Panc1 (cell line): ENCODE data around the gene NOX3.

Experiments
- POLR2AphosphoS5 ChIP-seq: IDR thresholded peaks from 2 replicates; pipeline ENCODE4 v1.6.1; 2012; ENCODE audit warnings: mild to moderate bottlenecking, low read depth, low read length, moderate library complexity
- SIN3A ChIP-seq: IDR thresholded peaks from 2 replicates; pipeline ENCODE4 v1.6.1; 2012; ENCODE audit warnings: low read depth, mild to moderate bottlenecking, low read length, moderate library complexity, borderline replicate concordance; ENCODE audit not compliant: insufficient read depth
- TF ChIP-seq, protein P1 (sequence below), 2 experiments: IDR thresholded peaks; 2 replicates each; pipeline ENCODE4 v1.6.1; 2011 to 2012; ENCODE audit warnings: low read depth in 2 of 2, control low read depth in 1 of 2, low read length in 1 of 2, mild to moderate bottlenecking in 1 of 2, moderate library complexity in 1 of 2; ENCODE audit not compliant: insufficient read depth in 1 of 2
- TF ChIP-seq, protein P2 (sequence below): fragments of 450-650 bp; IDR thresholded peaks from 2 replicates; pipeline ENCODE4 v1.5.1; 2017; ENCODE audit warnings: mild to moderate bottlenecking

- TF ChIP-seq, protein P1, sequence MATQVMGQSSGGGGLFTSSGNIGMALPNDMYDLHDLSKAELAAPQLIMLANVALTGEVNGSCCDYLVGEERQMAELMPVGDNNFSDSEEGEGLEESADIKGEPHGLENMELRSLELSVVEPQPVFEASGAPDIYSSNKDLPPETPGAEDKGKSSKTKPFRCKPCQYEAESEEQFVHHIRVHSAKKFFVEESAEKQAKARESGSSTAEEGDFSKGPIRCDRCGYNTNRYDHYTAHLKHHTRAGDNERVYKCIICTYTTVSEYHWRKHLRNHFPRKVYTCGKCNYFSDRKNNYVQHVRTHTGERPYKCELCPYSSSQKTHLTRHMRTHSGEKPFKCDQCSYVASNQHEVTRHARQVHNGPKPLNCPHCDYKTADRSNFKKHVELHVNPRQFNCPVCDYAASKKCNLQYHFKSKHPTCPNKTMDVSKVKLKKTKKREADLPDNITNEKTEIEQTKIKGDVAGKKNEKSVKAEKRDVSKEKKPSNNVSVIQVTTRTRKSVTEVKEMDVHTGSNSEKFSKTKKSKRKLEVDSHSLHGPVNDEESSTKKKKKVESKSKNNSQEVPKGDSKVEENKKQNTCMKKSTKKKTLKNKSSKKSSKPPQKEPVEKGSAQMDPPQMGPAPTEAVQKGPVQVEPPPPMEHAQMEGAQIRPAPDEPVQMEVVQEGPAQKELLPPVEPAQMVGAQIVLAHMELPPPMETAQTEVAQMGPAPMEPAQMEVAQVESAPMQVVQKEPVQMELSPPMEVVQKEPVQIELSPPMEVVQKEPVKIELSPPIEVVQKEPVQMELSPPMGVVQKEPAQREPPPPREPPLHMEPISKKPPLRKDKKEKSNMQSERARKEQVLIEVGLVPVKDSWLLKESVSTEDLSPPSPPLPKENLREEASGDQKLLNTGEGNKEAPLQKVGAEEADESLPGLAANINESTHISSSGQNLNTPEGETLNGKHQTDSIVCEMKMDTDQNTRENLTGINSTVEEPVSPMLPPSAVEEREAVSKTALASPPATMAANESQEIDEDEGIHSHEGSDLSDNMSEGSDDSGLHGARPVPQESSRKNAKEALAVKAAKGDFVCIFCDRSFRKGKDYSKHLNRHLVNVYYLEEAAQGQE (IDR thresholded peaks at IDR 0.05; ENCODE audit: insufficient read depth in 1 of 2, low read depth in 2 of 2, low read length in 1 of 2) = no peak
- TF ChIP-seq POLR2AphosphoS5 = no peak
- TF ChIP-seq, protein P2, sequence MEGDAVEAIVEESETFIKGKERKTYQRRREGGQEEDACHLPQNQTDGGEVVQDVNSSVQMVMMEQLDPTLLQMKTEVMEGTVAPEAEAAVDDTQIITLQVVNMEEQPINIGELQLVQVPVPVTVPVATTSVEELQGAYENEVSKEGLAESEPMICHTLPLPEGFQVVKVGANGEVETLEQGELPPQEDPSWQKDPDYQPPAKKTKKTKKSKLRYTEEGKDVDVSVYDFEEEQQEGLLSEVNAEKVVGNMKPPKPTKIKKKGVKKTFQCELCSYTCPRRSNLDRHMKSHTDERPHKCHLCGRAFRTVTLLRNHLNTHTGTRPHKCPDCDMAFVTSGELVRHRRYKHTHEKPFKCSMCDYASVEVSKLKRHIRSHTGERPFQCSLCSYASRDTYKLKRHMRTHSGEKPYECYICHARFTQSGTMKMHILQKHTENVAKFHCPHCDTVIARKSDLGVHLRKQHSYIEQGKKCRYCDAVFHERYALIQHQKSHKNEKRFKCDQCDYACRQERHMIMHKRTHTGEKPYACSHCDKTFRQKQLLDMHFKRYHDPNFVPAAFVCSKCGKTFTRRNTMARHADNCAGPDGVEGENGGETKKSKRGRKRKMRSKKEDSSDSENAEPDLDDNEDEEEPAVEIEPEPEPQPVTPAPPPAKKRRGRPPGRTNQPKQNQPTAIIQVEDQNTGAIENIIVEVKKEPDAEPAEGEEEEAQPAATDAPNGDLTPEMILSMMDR = no peak
- no peak for TF ChIP-seq SIN3A
Observed at GRCh38 chr6:155444952-155445903, 10.4 kb downstream of the NOX3 start.
